H1 (cell line): ENCODE results near the gene XDH. TPM values are rescaled to one million over a fixed set of nuclear protein-coding genes. Genes with fewer than 3 reads are reported as not detected.

ENCODE experiments used
- ASH2L ChIP-seq: fragments of 200-600, 300-600 bp; sonication (generic); IDR thresholded peaks from one replicate; pipeline ENCODE4 v1.7.1; 2017; ENCODE audit warnings: low read length
- CEBPB ChIP-seq: IDR thresholded peaks from 2 replicates; pipeline ENCODE4 v1.6.1; 2012; ENCODE audit warnings: low read depth, low read length
- CHD1 ChIP-seq: IDR thresholded peaks from 2 replicates; pipeline ENCODE4 v1.6.1; 2012; ENCODE audit warnings: low read depth, low read length, improper control_type of control experiment
- POU5F1 ChIP-seq: IDR thresholded peaks from 2 replicates; pipeline ENCODE4 v1.6.1; 2011; ENCODE audit warnings: low read depth, mild to moderate bottlenecking, low read length, moderate library complexity
- RBBP5 ChIP-seq: IDR thresholded peaks from 2 replicates; pipeline ENCODE4 v1.7.1; 2012; ENCODE audit warnings: low read depth, mild to moderate bottlenecking, inconsistent platforms, low read length, moderate library complexity, borderline replicate concordance
- RFX5 ChIP-seq: IDR thresholded peaks from 2 replicates; pipeline ENCODE4 v1.6.1; 2011; ENCODE audit warnings: low read depth, low read length, improper control_type of control experiment, borderline replicate concordance
- SUZ12 ChIP-seq: fragments of 200-600 bp; sonication (generic); IDR thresholded peaks from 2 replicates; pipeline ENCODE4 v1.6.1; 2012; ENCODE audit warnings: mild to moderate bottlenecking, inconsistent platforms, low read length, moderate library complexity, mixed read lengths
- TBP ChIP-seq: IDR thresholded peaks from 2 replicates; pipeline ENCODE4 v1.6.1; 2011; ENCODE audit warnings: low read depth, low read length, improper control_type of control experiment
- TCF12 ChIP-seq: IDR thresholded peaks from 2 replicates; pipeline ENCODE4 v1.6.1; 2011; ENCODE audit warnings: low read depth, mild to moderate bottlenecking, low read length
- TEAD4 ChIP-seq: IDR thresholded peaks from 2 replicates; pipeline ENCODE4 v1.6.1; 2012; ENCODE audit warnings: low read depth, low read length, inconsistent platforms, mixed read lengths
- YY1 ChIP-seq: IDR thresholded peaks from 2 replicates; pipeline ENCODE4 v1.6.1; 2011; ENCODE audit warnings: low read depth, mild to moderate bottlenecking, low read length
- polyA plus RNA-seq, 7 experiments: library from polyadenylated mRNA; depleted of rRNA in 3 of 7; stranded (reverse) in 5 of 7; unstranded in 2 of 7; fragments of >200 nt in 5 of 7; fragments of 200-250 nt in 2 of 7; gene quantifications; 1 replicate in 5 of 7; 2 replicates in 1 of 7; 4 replicates in 1 of 7; pipeline versions ENCODE4 v1.2.1 to v1.2.3, GENCODE V29; 2011 to 2013; ENCODE audit warnings: missing spikeins in 2 of 7, mixed read lengths in 2 of 7
- total RNA-seq: library from RNA; stranded (reverse); fragmentation: NEBNext Ultra II Directional; extraction: Animal tissue kit (Norgen Biotek cat#: 25700); gene quantifications from 2 replicates; pipeline ENCODE4 v1.2.1, GENCODE V29; 2021
- TF ChIP-seq, protein P1 (sequence below): fragments of 300-600 bp; sonication (generic); IDR thresholded peaks from 2 replicates; pipeline ENCODE4 v1.7.1; 2012; ENCODE audit warnings: low read length, moderate library complexity, mild to moderate bottlenecking, inconsistent platforms; ENCODE audit not compliant: insufficient replicate concordance

The XDH gene
- total and polyA plus RNA-seq, 2 of the 8 experiments (the other 6 are each of a cell fraction or from before 2014, with no cell fraction given) = 0.68 to 1.2 TPM

- TF ChIP-seq, protein P1, sequence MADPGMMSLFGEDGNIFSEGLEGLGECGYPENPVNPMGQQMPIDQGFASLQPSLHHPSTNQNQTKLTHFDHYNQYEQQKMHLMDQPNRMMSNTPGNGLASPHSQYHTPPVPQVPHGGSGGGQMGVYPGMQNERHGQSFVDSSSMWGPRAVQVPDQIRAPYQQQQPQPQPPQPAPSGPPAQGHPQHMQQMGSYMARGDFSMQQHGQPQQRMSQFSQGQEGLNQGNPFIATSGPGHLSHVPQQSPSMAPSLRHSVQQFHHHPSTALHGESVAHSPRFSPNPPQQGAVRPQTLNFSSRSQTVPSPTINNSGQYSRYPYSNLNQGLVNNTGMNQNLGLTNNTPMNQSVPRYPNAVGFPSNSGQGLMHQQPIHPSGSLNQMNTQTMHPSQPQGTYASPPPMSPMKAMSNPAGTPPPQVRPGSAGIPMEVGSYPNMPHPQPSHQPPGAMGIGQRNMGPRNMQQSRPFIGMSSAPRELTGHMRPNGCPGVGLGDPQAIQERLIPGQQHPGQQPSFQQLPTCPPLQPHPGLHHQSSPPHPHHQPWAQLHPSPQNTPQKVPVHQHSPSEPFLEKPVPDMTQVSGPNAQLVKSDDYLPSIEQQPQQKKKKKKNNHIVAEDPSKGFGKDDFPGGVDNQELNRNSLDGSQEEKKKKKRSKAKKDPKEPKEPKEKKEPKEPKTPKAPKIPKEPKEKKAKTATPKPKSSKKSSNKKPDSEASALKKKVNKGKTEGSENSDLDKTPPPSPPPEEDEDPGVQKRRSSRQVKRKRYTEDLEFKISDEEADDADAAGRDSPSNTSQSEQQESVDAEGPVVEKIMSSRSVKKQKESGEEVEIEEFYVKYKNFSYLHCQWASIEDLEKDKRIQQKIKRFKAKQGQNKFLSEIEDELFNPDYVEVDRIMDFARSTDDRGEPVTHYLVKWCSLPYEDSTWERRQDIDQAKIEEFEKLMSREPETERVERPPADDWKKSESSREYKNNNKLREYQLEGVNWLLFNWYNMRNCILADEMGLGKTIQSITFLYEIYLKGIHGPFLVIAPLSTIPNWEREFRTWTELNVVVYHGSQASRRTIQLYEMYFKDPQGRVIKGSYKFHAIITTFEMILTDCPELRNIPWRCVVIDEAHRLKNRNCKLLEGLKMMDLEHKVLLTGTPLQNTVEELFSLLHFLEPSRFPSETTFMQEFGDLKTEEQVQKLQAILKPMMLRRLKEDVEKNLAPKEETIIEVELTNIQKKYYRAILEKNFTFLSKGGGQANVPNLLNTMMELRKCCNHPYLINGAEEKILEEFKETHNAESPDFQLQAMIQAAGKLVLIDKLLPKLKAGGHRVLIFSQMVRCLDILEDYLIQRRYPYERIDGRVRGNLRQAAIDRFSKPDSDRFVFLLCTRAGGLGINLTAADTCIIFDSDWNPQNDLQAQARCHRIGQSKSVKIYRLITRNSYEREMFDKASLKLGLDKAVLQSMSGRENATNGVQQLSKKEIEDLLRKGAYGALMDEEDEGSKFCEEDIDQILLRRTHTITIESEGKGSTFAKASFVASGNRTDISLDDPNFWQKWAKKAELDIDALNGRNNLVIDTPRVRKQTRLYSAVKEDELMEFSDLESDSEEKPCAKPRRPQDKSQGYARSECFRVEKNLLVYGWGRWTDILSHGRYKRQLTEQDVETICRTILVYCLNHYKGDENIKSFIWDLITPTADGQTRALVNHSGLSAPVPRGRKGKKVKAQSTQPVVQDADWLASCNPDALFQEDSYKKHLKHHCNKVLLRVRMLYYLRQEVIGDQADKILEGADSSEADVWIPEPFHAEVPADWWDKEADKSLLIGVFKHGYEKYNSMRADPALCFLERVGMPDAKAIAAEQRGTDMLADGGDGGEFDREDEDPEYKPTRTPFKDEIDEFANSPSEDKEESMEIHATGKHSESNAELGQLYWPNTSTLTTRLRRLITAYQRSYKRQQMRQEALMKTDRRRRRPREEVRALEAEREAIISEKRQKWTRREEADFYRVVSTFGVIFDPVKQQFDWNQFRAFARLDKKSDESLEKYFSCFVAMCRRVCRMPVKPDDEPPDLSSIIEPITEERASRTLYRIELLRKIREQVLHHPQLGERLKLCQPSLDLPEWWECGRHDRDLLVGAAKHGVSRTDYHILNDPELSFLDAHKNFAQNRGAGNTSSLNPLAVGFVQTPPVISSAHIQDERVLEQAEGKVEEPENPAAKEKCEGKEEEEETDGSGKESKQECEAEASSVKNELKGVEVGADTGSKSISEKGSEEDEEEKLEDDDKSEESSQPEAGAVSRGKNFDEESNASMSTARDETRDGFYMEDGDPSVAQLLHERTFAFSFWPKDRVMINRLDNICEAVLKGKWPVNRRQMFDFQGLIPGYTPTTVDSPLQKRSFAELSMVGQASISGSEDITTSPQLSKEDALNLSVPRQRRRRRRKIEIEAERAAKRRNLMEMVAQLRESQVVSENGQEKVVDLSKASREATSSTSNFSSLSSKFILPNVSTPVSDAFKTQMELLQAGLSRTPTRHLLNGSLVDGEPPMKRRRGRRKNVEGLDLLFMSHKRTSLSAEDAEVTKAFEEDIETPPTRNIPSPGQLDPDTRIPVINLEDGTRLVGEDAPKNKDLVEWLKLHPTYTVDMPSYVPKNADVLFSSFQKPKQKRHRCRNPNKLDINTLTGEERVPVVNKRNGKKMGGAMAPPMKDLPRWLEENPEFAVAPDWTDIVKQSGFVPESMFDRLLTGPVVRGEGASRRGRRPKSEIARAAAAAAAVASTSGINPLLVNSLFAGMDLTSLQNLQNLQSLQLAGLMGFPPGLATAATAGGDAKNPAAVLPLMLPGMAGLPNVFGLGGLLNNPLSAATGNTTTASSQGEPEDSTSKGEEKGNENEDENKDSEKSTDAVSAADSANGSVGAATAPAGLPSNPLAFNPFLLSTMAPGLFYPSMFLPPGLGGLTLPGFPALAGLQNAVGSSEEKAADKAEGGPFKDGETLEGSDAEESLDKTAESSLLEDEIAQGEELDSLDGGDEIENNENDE = no peak
- TF ChIP-seq RFX5 = no peak
- no peak for TF ChIP-seq YY1
- TF ChIP-seq RBBP5 = no peak
- no peak for TF ChIP-seq TEAD4
- TF ChIP-seq ASH2L = no peak
- TF ChIP-seq CEBPB = no peak
- TF ChIP-seq TCF12 = no peak
- TF ChIP-seq CHD1 = no peak
- no peak for TF ChIP-seq POU5F1
- TF ChIP-seq SUZ12 = no peak
- TF ChIP-seq TBP = no peak
These were observed 86.5 kb downstream of the XDH start (continued) for GRCh38 chr2:31328026-31328425.
